Activated CD8-positive, alpha-beta memory T cell treated with anti-CD3 and anti-CD28 coated beads for 4 hours (primary cell): ENCODE results near the gene SUSD4.

Source experiments
- DNase-seq, 2 donors: peaks; one replicate each; pipeline ENCODE4 v3.0.0-alpha.2; 2020; ENCODE audit warnings: low read depth in 2 of 2

Gene SUSD4

DNA sequence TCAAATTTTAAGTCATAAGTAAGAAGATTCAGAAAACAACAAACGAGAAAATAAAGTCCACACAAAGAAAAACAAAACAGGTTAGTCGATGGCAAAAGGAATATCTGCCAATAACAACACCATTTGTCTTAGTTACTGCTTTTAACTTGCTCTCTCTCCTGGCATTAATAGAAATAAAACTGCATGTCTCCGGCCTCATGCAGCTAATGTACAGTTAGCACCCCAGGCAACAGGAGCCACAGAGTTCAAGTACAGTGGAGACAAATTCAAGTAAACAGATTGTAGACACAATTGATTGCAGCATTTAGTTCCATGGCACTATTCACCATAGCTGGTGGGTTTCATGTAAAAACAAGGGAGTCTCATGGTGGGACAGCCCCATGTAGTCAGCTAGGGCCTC, 33.5 kb downstream of the SUSD4 start:
- no peak for DNase-seq

DNA sequence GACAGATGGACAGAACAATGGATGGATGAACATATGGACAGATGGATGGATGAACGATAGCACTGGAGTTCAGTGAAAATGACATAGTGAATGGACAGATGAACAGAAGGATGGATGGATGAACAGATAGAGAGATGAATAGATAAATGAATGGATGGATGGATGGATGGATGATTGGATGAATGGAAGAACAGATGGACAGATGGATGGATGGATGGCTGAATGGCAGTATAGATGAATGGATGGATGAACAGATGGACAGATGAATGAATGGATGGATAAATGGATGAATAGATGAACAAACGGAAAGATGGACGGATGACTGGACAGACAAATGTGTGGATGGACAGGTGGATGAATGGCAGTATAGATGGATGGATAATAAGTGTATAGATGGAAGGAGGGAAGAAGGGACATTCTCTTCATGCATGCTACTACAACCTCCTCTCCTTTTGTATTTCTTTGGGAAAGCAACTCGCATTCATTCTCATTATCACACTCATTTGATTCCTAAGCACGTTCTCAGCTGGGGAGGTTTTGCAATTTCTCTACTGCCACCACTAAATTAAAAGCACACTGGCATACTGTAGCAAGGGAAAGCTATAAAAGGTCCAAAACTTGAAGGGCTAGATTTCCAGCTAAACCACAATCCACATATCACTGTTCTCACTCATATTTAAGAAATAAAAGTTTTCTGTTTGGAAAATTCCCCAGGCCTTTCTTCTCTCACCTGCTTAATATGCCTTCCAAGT, 34.1 kb downstream of the SUSD4 start:
- no peak for DNase-seq

DNA sequence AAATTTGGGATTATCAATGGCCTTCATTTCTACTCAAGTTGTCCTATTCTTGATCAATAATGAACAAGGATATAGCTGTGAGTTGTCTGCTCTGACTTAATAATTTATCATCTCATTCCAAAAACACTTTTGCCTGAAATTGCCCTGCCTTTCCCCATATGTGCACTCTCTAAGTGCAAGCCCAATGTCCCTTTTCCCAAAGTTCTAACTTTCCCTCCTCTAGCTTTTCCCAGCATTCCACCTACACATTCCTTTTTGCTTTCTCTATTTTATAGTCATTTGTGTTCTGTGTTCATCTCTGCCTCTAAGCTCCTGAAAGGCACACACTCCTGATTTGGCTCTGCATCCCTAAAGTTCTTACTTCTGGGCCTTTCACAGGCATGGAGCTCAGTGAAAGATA, 34.7 kb downstream of the SUSD4 start:
- no peak for DNase-seq

DNA sequence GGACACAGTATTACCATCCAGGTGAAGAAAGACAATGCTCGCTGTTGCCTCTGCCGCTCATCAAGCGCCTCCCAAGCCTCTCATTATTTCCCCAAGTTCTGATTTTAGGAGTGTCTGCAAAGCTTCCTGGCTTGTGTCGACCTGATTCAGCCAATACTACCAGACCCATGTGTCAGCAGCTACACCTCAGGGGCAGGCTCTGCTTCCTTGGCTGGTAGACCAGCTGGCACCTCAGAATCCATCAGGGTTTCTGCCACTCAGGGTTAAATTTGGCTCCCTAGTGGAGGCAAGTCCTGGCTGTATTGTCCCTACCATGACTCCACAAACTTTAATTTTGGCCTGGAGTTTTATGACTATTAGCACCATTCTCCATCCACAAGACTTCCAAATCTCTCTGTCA, 35.4 kb downstream of the SUSD4 start:
- no peak for DNase-seq

DNA sequence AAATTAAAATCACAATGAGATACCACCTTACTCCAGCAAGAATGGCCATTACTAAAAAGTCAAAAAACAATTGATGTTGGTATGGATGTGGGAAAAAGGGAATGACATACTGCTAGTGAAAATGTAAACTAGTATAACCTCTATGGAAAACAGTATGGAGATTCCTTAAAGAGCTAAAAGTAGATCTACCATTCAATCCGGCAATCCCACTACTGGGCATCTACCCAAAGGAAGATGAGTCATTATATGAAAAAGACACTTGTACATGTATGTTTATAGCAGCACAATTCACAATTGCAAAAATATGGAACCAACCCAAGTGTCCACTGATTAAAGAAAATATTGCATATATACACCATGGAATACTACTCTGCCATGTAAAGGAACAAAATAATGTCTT, 37.2 kb downstream of the SUSD4 start:
- no peak for DNase-seq

DNA sequence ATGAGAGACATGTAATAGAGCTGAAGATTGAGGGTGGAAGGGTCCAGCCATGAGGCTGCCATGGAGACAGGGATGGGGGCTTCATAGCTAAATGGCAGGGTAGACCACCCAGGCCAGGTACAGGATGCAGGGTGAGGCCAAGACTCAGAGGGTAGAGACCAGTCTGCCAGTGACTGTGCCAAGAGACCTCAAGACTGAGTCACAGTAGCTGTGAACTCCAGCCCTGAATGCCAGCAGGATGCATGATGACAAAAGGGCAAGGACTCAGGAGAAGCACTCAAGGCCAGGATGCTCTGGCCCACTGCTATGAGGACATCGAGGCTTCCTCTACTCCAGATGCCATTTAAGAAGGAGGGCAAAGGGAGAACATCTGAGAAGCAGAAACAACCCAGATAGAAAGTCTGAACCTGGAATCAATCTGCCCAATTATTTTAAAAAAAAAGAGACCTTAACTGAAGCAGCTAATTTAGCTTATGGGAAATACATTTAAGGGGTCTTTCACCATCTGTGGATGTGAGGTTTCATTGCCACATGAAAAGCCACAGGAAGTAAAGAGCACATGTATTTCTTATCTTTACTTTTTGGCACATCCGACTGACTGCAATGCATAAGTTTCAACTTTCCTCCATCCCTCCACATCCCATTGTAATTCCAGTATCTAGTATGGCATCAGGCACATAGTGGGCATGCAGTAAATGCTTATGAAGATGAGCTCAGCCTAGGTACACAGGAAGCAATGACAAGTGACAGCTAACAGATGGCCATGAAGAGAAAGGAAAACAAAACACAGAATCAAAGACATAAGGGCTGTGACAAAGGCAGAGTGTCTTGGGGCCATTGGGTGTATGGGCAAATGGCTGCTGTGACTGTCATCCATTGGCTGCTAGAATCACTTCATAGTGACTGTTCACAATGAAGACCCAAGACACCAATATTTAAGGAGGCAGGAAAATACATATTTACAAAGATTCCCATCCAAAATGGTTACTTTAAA, 40.2 kb downstream of the SUSD4 start:
- DNase-seq = no peak

DNA sequence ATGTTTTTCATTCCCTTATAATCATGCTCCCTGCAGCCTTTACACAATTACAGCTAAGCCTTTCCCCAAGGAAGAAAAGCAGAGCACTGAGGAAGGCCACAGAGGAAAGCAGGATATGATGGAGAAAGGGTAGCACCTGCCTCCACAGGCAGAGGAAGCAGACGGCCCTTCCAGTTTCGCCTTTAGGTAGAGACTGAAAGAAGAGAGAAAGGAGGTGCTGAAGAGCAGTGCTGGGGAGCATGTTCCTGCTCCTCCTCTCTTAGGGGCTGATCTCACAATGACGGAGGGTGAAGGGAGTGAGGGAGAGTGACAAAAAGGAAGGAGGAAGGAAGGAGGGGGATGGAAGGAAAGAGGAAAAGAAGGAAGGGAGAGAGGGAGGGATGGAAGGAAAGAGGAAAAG, 41.1 kb downstream of the SUSD4 start:
- no peak for DNase-seq

DNA sequence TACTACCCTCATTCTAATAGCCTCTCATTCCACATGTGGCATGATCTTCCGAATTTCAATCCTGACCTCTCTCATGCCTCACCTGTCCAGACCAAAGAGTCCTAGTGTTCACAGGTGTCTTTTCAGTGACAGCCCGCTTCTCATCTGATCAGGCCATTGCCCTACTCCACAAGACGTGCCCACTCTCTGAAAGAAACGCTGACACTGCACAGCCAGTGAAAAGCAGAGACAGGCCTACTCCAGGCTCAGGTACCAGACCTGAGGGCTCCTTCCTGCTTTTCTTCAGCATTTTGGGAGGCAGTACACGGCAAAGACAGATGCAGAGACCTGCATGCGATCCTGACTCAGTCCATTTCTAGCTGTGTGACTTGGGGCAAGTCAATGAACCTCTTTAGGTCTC, 43.0 kb downstream of the SUSD4 start:
- DNase-seq = no peak

DNA sequence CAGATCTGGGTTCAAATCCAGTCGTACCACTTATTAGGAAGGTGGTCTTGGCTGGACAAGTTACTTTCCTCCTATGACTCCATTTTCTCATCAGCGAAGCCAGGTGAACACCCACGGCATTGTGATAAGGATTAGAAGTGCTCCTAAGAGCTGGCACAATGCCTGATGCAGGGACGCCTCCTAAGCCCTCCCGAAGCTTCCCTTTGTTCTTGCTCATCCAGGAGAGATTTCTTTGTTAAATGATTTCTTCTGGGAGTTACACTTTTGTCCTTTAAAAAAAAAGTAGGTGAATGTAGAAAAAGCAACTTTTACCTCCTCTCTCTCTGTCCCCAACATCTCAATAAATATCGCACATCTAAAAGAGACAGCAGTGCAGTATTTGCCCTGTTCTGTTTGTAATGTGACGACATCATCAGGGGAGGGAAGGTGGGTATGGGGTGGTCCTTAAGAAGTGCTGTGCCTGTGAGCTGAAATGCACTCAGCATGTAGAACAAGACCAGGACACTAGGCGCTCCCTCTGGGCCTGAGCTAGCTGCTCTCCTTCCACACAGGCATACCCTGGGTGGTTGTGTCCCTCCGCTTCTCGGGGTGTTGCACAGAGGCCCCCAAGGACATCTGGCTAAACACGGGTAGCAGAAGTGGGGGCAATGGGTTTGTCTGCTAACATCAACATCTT, 43.9 kb downstream of the SUSD4 start:
- DNase-seq = no peak

DNA sequence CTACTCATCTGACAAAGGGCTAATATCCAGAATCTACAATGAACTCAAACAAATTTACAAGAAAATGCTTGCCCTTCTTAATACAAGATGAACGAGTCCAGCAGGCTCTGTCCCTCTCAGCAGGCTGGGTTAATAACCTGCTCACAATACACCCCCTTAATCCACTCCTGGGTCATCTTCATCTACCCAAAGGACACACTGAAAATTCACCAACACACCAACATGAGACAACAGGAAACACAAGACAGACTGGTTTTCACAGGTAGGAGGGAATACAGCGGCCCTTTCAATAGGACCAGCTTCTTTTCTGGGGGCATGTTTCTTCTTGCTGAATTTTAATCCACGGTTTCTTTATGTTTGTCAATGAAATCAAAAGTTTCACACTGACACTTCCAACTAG, 44.6 kb downstream of the SUSD4 start:
- no peak for DNase-seq

DNA sequence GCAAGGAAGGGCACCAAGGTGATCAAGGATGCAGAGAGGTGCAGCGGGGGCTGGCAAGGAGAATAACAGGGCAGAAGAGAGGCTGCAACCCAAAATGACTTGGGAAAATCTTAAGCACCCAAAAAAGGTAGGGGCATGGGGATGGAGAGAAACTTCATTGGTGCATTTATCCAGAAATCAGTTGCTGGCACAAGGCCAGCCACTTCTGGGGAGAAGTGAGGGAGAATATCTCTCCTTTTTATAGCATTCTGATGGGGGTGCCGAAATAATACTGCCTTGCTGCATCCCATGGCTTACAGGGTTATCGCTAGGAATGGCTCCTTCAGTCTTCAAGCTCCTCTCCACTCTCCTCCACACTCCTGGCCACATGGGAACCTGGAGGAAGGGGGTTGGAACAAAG, 47.9 kb downstream of the SUSD4 start:
- DNase-seq = no peak

DNA sequence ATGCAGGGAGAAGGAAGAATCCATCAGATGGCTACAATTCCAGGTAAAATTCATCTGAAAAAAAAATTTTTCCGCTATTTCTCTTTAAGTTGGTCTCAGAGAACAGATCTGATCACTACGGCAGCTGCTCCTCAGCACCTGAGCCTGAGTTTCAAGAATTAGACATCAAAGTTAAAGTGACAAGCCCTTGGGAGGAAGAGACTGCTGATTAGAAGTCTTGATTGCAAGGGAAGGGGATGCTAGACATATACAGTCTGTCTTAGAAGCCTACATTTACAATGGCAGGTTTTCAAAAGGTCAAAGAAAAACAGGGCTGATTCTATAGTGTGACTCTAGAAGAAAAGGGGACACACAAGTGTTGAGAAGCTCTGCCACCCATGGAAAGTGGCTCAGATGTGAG, 48.3 kb downstream of the SUSD4 start:
- DNase-seq = no peak

DNA sequence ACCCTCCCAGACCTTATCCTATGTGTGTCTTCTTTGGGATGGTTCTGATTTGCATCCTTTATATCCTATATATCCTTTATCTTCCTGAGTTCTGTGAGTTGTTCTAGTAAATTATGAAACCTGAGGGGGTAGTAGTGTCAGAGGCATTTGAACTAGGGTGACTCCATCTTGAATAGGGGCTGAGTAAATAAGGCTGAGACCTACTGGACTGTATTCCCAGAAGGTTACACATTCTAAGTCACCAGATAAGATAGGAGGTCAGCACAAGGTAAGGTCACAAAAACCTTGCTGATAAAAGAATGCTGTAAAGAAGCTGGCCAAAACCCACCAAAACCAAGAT, 50.6 kb downstream of the SUSD4 start:
- no peak for DNase-seq

DNA sequence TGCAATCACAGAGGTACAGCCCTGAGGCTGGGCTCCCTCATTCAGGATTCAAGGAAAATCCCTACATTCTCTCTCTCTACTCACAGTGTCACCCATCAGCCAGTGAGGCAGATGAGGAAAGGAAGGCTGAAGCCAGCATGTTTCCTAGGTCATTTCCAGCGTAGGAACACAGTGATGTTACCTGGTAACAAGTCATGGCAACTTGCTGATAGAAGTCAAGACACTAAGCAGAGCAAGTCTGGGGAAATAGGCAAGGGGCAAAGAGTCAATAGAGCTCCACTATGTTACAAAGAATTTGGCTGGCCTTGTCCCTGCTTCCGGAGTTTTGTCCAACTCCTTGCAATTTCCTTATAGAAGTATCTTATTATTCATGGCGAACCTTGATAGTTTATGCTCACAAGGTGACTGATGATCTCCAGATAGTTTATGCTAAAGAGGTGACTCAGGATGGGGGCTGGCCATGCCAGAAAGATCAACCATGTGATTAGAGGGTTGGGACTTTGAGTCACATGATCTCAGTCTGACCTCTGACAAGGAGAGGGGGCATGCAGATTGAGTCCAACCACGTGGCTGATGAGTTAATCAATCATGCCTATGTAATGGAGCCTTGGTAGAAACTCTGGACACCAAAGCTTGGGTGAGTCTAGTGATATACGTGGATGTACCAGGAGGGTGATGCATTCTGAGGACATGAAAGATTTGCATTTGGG, 51.1 kb downstream of the SUSD4 start:
- no peak for DNase-seq

DNA sequence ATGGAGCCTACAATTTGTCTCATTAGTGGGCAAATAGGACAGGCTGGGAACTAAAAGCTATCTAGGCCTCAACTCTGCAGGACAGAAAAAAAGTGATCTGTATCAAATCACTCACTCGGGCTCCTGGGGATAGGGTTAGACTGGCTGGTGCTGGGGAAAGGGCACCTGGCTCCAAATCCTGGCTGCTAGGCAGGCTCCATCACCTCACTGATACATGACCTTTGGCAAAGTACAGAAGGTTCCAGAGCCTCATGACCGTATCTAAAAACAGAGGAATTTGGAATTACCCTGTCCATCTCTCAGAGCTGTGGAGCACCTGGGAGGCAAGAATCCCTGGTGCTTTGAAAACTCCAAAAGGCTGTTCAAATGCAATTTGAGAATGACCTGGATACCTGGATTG, 51.7 kb downstream of the SUSD4 start:
- DNase-seq = no peak

DNA sequence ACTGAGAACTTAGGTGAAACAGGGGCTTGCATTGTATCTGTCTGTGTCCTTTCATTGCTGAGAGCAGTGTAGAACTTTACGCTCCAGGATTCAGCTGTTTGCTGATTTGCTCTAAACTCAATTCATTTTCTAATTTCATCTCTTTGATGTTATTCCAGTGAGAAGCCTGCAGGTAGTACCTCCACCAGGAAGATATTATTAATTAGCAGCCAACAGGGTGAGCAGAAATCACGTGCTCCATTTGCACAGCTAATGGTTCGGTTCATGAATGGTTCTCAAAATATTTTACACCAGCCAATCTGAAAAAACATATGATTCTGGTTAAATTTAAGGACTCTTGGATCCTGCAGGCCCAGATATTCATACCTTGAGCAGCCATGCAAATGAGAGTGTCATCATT, 52.1 kb downstream of the SUSD4 start:
- no peak for DNase-seq

DNA sequence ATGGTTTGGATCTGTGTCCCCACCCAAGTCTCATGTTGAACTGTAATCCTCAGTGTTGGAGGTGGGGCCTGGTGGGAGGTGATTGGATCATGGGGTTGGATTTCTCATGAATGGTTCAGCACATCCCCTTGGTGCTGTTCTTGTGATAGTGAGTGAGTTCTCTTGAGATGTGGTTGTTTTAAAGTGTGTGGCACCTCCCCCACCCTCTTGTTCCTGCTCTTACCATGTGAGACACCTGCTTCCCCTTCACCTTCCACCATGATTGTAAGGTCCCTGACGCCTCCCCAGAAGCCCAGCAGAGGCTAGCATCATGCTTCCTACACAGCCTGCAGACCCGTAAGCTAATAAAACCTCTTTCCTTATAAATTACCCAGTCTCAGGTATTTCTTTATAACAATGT, 55.8 kb downstream of the SUSD4 start:
- DNase-seq = no peak

DNA sequence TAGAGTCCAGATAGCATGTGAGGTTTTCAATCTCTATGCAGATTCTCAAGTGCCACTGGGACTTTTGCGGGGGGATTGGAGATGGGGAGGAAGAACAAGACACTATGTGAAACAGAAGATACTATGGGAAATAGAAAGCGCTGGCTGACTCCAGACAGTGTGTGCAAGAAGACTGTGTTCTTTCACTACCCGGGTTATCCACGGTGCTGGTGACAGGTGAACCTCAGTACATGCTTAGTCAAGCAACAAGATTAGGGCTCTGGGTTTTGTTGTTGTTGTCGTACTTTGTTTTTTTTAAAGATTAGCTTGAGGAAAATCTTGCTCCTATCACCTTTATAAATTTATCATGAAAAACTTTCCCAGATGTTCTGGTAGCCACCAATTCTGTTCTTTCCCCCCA, 56.4 kb downstream of the SUSD4 start:
- no peak for DNase-seq

DNA sequence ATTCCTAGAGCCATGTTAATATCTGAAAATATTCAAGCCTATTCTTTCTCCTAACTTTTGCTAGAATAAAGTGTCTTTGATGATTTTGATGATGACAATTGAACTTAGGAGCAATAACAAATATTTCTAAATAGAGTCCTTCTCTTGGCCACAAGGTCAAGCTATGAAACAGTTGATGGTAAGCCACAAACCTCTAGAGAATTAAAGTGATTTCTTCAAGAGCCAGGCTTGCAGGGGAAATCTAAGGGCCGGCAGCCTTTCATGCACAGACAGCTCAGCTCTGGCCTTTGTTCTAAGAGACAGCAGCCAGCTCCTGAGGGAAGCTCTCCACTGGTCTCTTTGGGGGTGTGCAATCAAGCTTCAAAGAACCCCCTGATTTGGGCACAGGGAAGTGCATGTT, 59.0 kb downstream of the SUSD4 start:
- DNase-seq = no peak

DNA sequence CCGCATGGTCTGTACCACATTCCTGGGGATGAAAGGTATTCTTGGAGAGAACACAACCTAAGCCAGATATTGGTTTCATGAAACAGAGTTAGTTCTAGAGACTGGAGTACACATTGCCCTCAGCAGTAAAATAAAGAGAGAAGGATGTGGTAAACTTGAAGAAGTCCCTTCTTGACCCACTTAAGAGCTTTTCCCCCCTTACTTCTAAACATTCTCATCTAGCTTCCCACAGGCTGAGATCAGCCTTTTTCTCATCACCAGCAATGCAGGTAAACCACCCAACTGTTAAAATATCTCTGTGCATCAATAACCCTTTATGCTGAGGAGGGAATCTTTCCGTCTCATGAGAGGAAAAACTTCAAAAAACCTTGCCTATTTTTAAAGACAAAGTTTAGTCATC, 62.6 kb downstream of the SUSD4 start:
- no peak for DNase-seq

DNA sequence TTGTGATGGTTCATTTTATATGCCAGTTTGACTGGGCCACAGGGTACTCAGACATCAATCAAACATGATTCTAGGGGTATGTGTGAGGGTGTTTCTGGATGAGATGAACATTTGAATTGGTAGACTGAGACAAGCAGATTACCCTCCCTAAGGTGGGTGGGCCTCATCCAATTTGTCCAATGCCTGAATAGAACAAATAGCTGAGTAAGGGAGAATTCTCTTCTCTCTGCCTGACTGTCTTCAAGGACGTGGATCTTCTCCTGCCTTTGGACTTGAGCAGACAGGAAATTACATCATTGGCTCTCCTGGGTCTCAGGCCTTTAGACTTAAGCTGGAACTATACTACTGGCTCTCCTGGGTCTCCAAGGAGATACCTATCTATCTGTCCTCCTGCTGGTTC, 64.4 kb downstream of the SUSD4 start:
- DNase-seq = no peak

DNA sequence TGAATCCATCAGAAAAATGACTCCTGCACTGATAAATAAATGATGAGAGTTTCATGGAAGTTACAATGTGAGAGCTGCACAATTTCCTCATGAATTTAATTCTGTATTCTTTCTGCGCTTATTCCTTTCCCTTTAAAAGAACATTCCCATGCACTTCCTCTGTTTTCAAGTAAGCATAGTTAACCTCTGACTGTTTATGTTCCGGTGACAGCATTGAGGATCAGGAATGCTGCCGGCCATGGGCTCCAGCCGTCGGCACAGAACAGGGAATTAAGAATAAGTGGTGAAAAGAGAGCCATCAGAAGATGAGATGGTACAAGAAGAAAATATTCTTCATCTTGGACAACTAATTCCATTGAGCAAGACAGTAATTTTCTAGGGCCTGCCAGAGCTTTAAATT, 65.3 kb downstream of the SUSD4 start:
- DNase-seq = no peak
